GM19397 (cell line): ENCODE measurements around the gene DEAF1.
A peak's percentile ranks its signal among the peaks of the same experiment; 100 is the strongest.
"Not testable (repeated sequence)": the region's sequence is repeated elsewhere in the genome, so short reads cannot be mapped to it uniquely, and the experiment has no call there.

Source experiments
- ATAC-seq: cut with Tn5 transposase; IDR thresholded peaks from one replicate; pipeline ENCODE4 v1.9.1; 2021; ENCODE audit warnings: mild to moderate bottlenecking, moderate library complexity; ENCODE audit not compliant: unreplicated experiment

Gene DEAF1

DNA sequence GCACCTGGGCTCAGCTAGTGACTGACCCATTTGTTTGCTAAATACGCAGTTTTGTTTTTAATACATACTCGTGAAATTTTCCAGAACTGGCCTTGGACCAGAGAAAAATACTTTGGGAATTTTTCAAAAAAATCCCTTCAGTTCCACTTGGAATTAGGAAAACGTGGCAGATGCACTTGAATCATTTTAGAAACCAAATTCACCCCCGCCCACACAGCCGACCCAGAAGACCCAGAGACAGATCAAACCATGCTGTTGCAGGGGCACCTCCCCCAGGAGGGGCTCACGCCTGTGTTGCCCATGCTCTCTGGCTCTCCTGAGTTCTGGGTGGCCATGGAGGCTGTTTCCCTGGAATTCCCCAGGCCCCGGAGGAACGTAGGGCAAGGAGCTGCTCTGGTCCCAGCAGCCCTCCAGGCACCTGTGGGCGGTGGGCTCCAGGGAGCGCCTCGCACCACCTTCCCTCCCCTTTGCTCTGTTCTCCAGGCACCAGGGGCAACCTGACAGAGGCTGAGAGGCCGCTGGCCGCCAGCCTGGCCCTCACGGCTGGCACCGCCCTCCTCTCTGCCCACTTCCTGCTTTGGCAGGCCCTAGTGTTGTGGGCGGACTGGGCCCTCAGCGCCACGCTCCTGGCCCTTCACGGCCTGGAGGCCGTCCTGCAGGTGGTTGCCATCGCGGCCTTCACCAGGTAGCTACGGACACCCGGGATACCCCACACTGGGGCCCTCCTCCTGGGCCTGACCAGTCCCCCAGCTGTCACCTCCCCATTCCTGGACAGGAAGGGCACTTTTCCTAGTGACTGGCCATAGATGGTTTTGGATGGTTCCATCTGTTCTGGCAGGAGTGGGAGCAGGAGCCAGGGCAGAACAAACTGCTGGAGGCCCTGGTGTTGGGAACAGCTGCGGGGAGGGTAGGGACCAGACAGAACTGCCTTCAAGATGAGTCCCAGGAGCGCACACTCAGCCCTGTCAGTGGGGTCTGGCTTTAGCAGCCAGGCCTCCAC, 7.7 kb upstream of the DEAF1 start:
- no peak for ATAC-seq

DNA sequence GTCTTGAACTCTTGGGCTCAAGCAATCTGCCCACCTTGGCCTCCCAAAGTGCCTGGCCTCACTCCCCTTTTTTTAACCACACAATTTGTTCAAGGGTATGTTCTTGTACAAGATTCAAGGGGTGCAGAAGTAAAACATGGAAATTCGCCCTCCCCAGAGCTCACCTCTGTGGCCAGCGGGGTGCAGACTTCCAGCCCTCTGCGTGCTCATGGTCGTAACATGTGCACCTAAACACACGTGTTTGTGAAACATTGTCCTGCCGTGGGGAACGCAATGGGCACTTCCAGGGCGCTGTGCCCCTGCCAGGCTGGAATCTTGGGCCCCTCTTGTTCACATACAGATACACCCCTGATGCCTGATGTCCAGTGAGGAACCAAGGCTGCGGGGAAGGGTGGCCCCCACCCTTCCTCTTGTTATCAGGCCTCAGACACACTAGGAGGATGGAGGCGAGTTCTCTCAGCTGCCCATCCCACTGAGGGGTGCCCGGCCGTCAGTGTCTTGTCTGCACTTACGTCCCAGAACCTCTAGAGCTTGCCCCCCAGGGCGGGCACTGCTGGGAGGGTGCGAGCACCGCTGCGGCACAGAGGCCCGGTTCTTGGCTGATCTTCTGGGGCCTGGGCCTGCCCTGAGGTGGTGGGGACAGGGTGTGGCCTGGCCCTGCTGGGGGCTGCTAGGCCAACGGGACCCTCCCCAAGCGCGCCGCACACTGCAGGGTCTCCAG, 6.9 kb upstream of the DEAF1 start:
- no peak for ATAC-seq

DNA sequence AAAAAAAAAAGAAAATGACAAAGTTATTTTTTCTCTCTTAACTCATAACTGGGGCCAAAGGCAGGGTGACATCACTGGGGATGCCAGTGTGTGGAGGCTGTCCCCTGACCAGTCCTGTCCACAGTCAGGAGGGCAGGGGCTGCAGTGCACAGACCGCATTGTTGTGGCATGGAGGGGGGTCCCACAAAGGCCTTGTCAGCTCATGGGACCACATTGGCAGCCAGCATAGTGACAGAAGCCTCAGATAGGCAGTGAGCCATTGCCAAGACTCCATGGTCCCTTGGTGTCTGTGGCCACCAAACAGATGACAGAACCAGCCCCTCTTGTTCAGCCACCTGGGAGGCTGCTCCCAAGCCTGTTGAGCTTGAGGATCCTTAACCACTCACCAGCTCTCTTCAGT, 4.7 kb upstream of the DEAF1 start:
- no peak for ATAC-seq

DNA sequence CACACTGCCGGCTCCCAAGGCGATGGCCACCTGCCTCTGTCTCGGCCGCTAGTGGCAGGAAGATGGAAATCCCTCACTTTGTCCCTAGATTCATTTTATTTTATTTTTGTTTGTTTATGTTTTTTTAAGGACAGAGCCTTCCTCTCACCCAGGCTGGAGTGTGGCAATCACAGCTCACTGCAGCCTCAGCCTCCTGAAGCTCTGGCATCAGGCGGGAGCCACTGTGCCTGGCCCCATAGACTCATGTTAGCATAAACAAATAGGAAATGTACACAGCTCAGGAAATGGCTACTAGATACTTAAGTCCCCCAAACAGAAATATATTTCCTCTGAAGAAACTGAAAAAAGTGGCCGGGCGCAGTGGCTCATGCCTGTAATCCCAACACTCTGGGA, 4.1 kb upstream of the DEAF1 start:
- no peak for ATAC-seq

DNA sequence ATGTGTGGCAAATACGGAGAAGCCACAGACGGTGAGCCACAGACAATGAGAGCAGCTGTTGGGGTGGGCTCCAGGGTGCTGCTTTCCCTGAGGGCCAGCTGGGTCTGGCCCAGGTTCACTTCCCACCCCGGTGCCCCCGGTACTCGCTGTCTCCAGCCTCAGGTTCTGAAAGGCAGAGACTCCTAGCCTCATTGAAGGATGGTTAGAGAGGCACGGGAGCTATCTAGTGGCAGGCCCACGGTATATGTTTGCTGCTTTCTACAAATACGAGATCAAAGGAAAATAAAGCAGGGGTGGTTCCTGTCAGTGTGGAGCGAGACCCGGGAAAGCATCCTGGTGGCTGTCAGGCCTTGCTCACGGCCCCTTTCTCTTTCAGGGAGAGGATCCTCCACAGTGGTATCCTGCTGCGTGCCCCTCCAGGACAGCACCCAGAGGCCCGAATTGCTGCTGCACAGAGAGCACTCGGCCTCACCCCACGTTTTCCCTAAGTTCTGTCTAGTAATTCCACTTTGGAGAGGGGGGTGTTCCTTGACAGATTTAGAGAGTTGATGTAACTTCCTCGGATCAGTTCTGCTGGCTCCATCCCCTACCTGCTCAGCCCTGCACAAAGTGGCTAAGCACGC, 3.6 kb upstream of the DEAF1 start:
- ATAC-seq, result no peak

- no peak for ATAC-seq
These were observed 2.8 kb upstream of the DEAF1 start for GRCh38 chr11:697811-698311.

- ATAC-seq, result no peak
These were observed 2.0 kb upstream of the DEAF1 start for GRCh38 chr11:696955-697491.

GRCh38 chr11:695538-696248, 671 bp upstream of the DEAF1 start, which contains the start of gene TMEM80:
TSS of gene TMEM80 (plus strand) at chr11:695816. CDS start at chr11:695828, 12 bp downstream.
- ATAC-seq, result peak; percentile 70

DNA sequence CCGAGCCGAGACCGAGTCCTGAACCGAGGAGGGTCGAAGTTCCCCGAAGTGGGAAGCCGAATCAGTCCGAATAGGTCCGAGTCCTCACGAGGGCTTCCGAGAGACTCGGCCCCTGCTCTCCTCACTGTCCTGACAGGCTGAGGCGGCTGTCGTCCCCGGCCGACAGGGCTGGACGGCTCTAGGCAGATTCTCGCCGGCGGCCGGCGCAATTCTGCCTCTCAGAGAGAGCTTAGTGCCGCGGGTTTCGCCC, 191 bp upstream of the DEAF1 start:
- ATAC-seq, result no peak

GRCh38 chr11:693887-694562, 997 bp downstream of the DEAF1 start:
- no peak for ATAC-seq

GRCh38 chr11:693415-693831, 1.6 kb downstream of the DEAF1 start:
- ATAC-seq, result no peak

DNA sequence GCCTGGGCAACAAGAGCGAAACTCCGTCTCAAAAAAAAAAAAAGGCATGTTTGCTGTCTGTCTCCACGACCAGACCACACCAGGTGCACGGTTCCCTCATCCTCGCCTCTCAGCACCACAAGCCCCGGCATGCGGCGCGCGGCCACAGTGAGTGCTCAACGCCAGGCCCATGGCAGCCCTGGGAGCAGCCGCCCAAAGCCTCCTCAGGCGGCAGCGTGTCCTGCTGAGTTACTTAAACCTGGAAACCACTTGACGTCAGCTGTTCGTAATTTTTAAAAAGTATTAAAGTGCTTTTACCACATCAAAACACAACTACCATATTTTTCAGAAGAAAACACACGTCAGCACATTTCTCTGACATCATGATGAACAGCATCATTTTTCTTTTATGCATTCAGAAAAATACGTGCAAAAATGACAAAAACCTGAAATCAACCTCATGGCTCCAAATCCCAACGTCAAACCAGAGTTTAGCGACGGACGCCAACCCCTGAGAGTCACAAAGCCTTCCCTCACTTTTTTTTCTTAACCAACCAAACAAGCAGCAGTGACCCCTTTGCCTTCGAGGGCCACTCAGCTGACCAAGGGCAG, 2.1 kb downstream of the DEAF1 start:
- no peak for ATAC-seq

DNA sequence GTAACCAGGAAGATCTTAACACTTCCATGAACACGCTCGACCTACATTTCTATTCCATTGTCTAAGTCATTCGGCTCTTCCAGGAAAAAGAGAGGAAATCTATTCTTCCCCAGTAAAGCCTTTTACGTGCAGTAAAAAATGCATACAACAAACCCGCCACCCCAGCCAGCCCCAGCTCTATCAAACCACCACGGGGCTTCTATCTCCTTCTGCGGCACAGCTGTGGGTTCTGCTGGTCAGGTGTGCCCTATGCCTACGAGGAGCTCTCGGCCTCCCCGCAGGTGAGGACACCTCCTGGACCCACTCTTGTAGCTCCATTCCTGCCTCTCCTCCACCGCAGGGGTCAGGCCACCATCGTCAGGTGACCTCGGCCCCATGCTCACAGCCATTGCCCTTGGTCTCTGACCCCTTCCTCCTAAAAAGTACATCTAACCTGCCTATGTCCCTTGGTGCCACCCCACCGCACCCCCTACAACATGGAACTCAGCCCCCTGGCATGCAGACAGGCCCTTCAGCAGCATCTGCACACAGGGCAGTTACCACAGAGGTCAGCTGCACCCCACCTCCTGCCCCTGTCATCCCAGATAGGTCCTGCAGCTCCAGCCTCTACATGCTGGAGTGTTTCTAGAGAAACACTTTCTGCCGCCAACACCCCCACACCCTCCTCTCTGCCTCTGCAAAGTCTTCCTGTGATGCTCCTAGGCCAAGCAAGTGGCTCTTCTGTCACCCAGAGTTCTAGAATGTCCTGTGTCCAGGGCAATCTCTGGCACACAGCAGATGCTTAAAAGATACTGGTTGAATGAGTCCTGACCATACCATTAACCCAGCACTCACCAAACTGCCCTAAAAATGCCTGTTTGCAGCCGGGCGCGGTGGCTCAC, 3.1 kb downstream of the DEAF1 start:
- no peak for ATAC-seq

DNA sequence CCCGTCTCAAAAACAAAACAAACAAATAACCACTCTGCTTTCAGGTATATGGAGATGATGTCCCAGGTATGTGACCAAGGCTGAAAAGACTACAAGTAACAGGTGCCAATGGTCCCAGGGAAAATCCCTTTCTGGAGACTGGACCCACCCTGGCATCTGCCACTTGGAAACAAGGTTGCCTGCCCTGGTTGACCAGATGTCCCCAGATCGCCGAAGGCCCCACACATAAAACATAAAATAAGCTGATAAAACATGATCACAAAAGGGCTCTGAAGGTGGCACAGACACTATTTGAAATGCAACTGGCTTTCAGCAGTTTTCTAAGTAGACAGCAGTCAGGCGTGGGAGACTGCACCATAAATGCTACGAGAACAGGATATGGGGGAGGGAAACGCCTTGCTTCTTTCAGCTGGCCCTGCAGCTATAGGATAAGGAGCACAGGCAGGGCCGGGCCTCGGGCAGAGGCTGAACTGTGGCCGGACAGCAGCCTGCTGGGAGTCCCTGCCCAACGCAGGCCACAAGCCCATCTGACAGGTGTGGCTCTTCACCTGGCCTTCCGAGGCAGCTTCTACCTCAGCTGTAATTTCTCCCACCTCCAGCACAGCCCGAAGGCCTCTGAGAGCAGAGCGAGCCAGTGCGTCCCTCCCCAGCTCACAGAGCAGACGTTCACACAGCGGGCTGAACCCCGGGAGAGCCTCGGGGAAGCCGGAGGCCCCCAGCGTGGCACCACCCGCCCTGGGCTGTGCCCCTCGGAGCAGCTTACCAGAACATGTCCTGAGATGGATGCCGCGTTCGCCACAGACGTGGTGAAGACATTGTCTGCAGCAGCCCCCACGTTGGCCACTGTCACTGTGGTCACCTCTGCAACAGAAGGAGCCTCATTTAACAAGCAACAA, 4.0 kb downstream of the DEAF1 start:
- no peak for ATAC-seq

DNA sequence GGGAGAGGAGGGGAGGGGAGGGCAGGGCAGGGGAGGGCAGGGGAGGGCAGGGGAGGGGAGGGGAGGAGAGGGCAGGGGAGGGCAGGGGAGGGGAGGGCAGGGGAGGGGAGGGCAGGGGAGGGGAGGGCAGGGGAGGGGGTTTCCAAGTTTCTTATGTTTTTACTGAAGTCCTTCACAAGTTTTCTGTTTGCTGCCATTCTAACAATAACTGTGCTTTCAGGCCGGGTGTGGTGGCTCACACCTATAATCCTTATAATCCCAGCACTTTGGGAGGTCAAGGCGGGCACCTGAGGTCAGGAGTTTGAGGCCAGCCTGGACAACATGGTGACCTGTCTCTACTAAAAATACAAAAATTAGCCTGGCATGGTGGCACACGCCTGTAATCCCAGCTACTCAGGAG, 4.8 kb downstream of the DEAF1 start:
- ATAC-seq, result not testable (repeated sequence)

GRCh38 chr11:689625-690024, 5.4 kb downstream of the DEAF1 start:
- no peak for ATAC-seq

DNA sequence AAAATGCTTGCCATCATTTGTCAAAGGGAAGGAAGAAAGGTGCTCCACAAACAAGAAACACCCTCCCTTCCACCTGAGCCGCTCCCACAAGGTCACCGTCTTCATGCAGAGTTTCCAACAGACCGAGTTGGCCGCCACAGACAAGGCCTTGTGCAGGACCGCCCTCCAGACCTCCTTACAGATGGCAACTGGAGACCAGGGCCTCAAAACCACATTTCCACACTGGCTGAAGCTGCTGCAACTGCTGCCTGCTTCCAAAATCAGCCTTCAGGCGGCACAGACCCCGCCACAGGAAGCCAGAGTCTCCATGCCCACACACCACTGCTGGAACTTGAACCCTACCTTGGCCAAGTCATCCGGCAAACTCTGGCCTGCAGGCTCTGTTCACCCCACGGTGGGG, 6.3 kb downstream of the DEAF1 start:
- no peak for ATAC-seq

DNA sequence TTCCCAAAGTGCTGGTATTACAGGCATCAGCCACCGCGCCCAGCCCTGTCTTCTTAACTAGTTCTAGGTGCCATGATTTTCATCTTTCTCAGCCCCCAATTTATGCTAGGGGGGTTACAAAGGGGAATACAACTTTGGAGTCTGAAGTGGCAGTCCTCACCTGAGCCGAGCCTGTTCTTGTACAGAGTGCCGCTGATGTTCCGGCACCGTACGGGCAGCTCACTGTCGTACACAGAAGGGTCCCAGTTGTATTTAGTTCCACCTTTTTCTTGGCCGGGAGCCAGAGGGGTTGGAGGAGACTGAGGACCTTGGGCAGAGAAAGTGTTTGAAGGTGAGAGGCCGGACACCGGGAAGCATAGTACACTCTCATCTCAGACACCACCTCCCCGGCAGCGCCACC, 7.3 kb downstream of the DEAF1 start:
- no peak for ATAC-seq
